BLaER1 treated with 17β-estradiol and CSF1 and Interleukin-3, amounts not matched to agents 10 nM and 100 nM (cell line): ENCODE measurements around the gene RNF208.
A peak's percentile ranks its signal among the peaks of the same experiment; 100 is the strongest.

Experiments
- H3K27ac ChIP-seq, 11 experiments: shearing (Covaris generic); formaldehyde crosslinking; 2 replicates each; pipeline ENCODE4 v1.8.1; 2022
- H3K27me3 ChIP-seq, 11 experiments: shearing (Covaris generic); formaldehyde crosslinking; 2 replicates each; pipeline ENCODE4 v1.8.1; 2022
- H3K36me3 ChIP-seq, 11 experiments: shearing (Covaris generic); formaldehyde crosslinking; 2 replicates each; pipeline ENCODE4 v1.8.1; 2022
- H3K4me1 ChIP-seq, 10 experiments: shearing (Covaris generic); formaldehyde crosslinking; 2 replicates each; pipeline ENCODE4 v1.8.1; 2022
- H3K4me2 ChIP-seq, 11 experiments: shearing (Covaris generic); formaldehyde crosslinking; 2 replicates each; pipeline ENCODE4 v1.8.1; 2022
- H3K4me3 ChIP-seq, 10 experiments: shearing (Covaris generic); formaldehyde crosslinking; 2 replicates each; pipeline ENCODE4 v1.8.1; 2022
- H3K9ac ChIP-seq, 11 experiments: shearing (Covaris generic); formaldehyde crosslinking; 2 replicates each; pipeline ENCODE4 v1.8.1; 2022
- H3K9me3 ChIP-seq, 11 experiments: shearing (Covaris generic); formaldehyde crosslinking; replicated peaks in 1 of 11; 2 replicates each; pipeline ENCODE4 v1.8.1; 2022
- H4K20me1 ChIP-seq, 11 experiments: shearing (Covaris generic); formaldehyde crosslinking; 2 replicates each; pipeline ENCODE4 v1.8.1; 2022
- Cebpa-rat ChIP-seq, 11 experiments: shearing (Covaris generic); IDR thresholded peaks; 2 replicates each; pipeline ENCODE4 v1.8.1; 2022

The RNF208 gene

GRCh38 chr9:137205126-137206069 is 16.6 kb downstream of the RNF208 start, which contains the start of the genes NDOR1 and TMEM203:
NDOR1 (plus strand) TSS chr9:137205700; CDS start chr9:137205778, 78 bp downstream.
TMEM203 (minus strand) TSS chr9:137205648; CDS start chr9:137205414, 234 bp downstream.
- no peak for TF ChIP-seq Cebpa-rat (IDR thresholded peaks at IDR 0.05)
- Histone ChIP-seq H3K4me3 (peak within 1 kb of the TSS; percentile 77 to 100 (median 92)), H4K20me1 (peaks cover 0 to 52% (median 19%) of the 10 kb centered on the region in 11 experiments; a peak in 10 of 22 replicates), H3K4me1 (peaks cover 54 to 69% (median 60%) of the 10 kb centered on the region in 10 experiments), H3K9me3 (no peaks in the 10 kb centered on the region), H3K36me3 (peaks cover 10 to 35% (median 23%) of the 10 kb centered on the region in 11 experiments; a peak in 16 of 22 replicates), H3K27ac (peak within 1 kb of the TSS; percentile 72 to 92 (median 85); a peak in 21 of 22 replicates), H3K4me2 (peak within 1 kb of the TSS; percentile 89 to 100 (median 99)), H3K27me3 (no peaks in the 10 kb centered on the region), H3K9ac (peak within 1 kb of the TSS; percentile 84 to 97 (median 92))

- Histone ChIP-seq H3K27me3 (no peaks in the 10 kb centered on the region), H3K9ac (peak overlapping the region; percentile 84 to 97 (median 92)), H3K4me1 (peaks cover 54 to 66% (median 59%) of the 10 kb centered on the region in 10 experiments), H3K36me3 (peaks cover 5 to 28% (median 19%) of the 10 kb centered on the region in 11 experiments; a peak in 14 of 22 replicates), H4K20me1 (peaks cover 0 to 53% (median 21%) of the 10 kb centered on the region in 11 experiments; a peak in 12 of 22 replicates), H3K4me3 (peak overlapping the region; percentile 77 to 100 (median 92)), H3K27ac (peak overlapping the region in 10 of 11 experiments; percentile 76 to 92 (median 87); a peak in 20 of 22 replicates), H3K9me3 (no peaks in the 10 kb centered on the region), H3K4me2 (peak overlapping the region; percentile 89 to 100 (median 99))
- no peak for TF ChIP-seq Cebpa-rat (IDR thresholded peaks at IDR 0.05)
Measured at GRCh38 chr9:137204731-137205125, 17.3 kb downstream of the RNF208 start.

- peak overlapping the region; percentile 84 to 97 (median 92); a peak in 18 of 22 replicates for H3K9ac ChIP-seq
- peaks cover 8 to 71% (median 29%) of the 10 kb centered on the region in 11 experiments; a peak in 21 of 22 replicates for H4K20me1 ChIP-seq
- peaks cover 72 to 78% (median 75%) of the 10 kb centered on the region in 10 experiments for H3K4me1 ChIP-seq
- no peaks in the 10 kb centered on the region for H3K27me3 ChIP-seq
- no peaks in the 10 kb centered on the region for H3K9me3 ChIP-seq
- H3K4me3 ChIP-seq, result peak overlapping the region in 9 of 10 experiments; percentile 4 to 100 (median 40); a peak in 9 of 20 replicates
- H3K4me2 ChIP-seq, result peak overlapping the region; percentile 89 to 100 (median 99)
- no peak for TF ChIP-seq Cebpa-rat (IDR thresholded peaks at IDR 0.05)
- H3K27ac ChIP-seq, result peak overlapping the region in 10 of 11 experiments; percentile 14 to 92 (median 40); a peak in 18 of 22 replicates
- H3K36me3 ChIP-seq, result peaks cover 0 to 15% (median 8%) of the 10 kb centered on the region in 11 experiments; a peak in 6 of 22 replicates
Measured at GRCh38 chr9:137202966-137203365, 19.1 kb downstream of the RNF208 start.

GRCh38 chr9:137201205-137201868 is 20.7 kb downstream of the RNF208 start:
- H3K27me3 ChIP-seq, result no peaks in the 10 kb centered on the region
- H3K36me3 ChIP-seq, result 0 out of 22 replicates have a peak, but pooled peaks cover 0 to 8% (median 0%) of the 10 kb centered on the region in 11 experiments
- H3K4me1 ChIP-seq, result peaks cover 69 to 80% (median 77%) of the 10 kb centered on the region in 10 experiments
- peak overlapping the region; percentile 76 to 97 (median 85) for H3K9ac ChIP-seq
- peaks cover 14 to 81% (median 45%) of the 10 kb centered on the region in 11 experiments; a peak in 21 of 22 replicates for H4K20me1 ChIP-seq
- H3K4me3 ChIP-seq, result peak overlapping the region; percentile 79 to 89 (median 86)
- peak overlapping the region; percentile 52 to 92 (median 76); a peak in 21 of 22 replicates for H3K27ac ChIP-seq
- no peaks in the 10 kb centered on the region for H3K9me3 ChIP-seq
- no peak for TF ChIP-seq Cebpa-rat (IDR thresholded peaks at IDR 0.05)
- peak overlapping the region; percentile 89 to 100 (median 99) for H3K4me2 ChIP-seq

- Histone ChIP-seq H3K4me2 (peak within 1 kb of the TSS; percentile 89 to 100 (median 99)), H3K9ac (peak within 1 kb of the TSS; percentile 79 to 97 (median 88)), H3K4me3 (peak within 1 kb of the TSS; percentile 79 to 89 (median 86)), H3K9me3 (no peaks in the 10 kb centered on the region), H3K27ac (peak within 1 kb of the TSS; percentile 52 to 92 (median 76); a peak in 21 of 22 replicates), H3K36me3 (peaks cover 0 to 13% (median 0%) of the 10 kb centered on the region in 11 experiments; a peak in 3 of 22 replicates), H3K27me3 (no peaks in the 10 kb centered on the region), H4K20me1 (peaks cover 14 to 82% (median 53%) of the 10 kb centered on the region in 11 experiments; a peak in 21 of 22 replicates), H3K4me1 (peaks cover 65 to 81% (median 73%) of the 10 kb centered on the region in 10 experiments)
- TF ChIP-seq Cebpa-rat (IDR thresholded peaks at IDR 0.05), result no peak
Measured at GRCh38 chr9:137200311-137201204, 21.5 kb downstream of the RNF208 start, which contains the start of gene TPRN. TPRN (minus strand) TSS chr9:137200741; CDS start chr9:137200711, 30 bp downstream.

GRCh38 chr9:137199411-137200121 is 22.5 kb downstream of the RNF208 start:
- Histone ChIP-seq H4K20me1 (peaks cover 14 to 86% (median 58%) of the 10 kb centered on the region in 11 experiments; a peak in 21 of 22 replicates), H3K4me3 (peak overlapping the region; percentile 79 to 89 (median 86)), H3K4me2 (peak overlapping the region; percentile 88 to 100 (median 97)), H3K4me1 (peaks cover 62 to 86% (median 70%) of the 10 kb centered on the region in 10 experiments), H3K27me3 (no peaks in the 10 kb centered on the region), H3K27ac (peak overlapping the region in 1 of 11 experiments; percentile 38; a peak in 1 of 22 replicates), H3K9me3 (no peaks in the 10 kb centered on the region), H3K9ac (peak overlapping the region; percentile 79 to 97 (median 88); a peak in 21 of 22 replicates), H3K36me3 (peaks cover 0 to 23% (median 0%) of the 10 kb centered on the region in 11 experiments; a peak in 3 of 22 replicates)
- no peak for TF ChIP-seq Cebpa-rat (IDR thresholded peaks at IDR 0.05)

- no peak for TF ChIP-seq Cebpa-rat (IDR thresholded peaks at IDR 0.05)
- Histone ChIP-seq H3K27ac (no peak overlapping the region), H3K4me3 (peak overlapping the region; percentile 79 to 89 (median 86); a peak in 17 of 20 replicates), H3K9me3 (no peaks in the 10 kb centered on the region), H3K9ac (peak overlapping the region; percentile 79 to 97 (median 88); a peak in 21 of 22 replicates), H4K20me1 (peaks cover 14 to 86% (median 58%) of the 10 kb centered on the region in 11 experiments; a peak in 21 of 22 replicates), H3K27me3 (no peaks in the 10 kb centered on the region), H3K36me3 (peaks cover 0 to 27% (median 0%) of the 10 kb centered on the region in 11 experiments; a peak in 4 of 22 replicates), H3K4me2 (peak overlapping the region; percentile 88 to 100 (median 97)), H3K4me1 (peaks cover 55 to 86% (median 67%) of the 10 kb centered on the region in 10 experiments)
Measured at GRCh38 chr9:137198902-137199283, 23.1 kb downstream of the RNF208 start.
